ENCODE data around the gene ESPN.
A peak's percentile ranks its signal among the peaks of the same experiment; 100 is the strongest.
"Not testable (repeated sequence)": the region's sequence is repeated elsewhere in the genome, so short reads cannot be mapped to it uniquely, and the experiment has no call there.

Gene ESPN

DNA sequence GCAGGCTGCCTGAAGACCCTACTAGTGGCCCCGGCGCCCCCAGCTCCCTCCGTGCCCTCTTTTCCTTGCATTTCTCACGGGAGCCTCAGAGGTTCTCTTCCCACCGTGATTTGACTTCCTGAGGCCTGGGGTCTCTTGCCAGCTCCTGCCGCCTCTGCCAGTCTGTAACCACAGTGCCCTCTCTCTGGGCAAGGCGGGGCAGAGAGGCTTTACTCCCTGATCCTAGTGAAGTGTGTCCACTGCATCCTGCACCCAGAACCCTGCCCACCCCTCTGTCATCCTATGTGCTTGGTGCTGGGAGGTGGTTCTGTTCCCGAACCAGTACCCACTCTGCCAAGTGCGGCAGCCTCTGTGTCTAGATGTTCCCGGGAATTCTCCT lies 2.4 kb downstream of the ESPN start:
- no peak for DNase-seq (ENCODE audit: extremely low read depth in 1 of 2, low read depth in 1 of 2)

- no peak for DNase-seq (ENCODE audit: extremely low read depth in 1 of 2, low read depth in 1 of 2)
Observed at GRCh38 chr1:6427441-6428390, 3.1 kb downstream of the ESPN start.

DNA sequence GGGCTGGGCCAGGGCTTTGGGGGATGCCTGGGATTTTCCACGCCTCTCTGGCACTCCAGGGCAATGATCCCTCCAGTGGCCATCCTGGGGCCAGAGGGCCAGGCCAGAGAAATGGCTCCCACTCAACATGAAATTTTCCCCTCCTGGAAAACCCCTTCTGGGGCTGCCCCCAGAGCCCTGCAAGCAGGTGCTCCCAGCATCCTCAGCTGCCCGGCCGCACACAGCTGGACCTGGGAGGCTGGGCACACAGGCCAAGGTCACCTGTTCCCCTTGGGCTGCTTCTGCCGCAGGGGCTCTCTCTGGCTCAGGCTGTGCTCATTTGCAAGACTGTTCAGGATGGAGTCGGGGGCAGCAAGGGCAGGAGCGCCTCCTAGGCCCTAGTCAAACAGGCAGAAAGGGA lies 3.9 kb downstream of the ESPN start:
- not testable (repeated sequence) for DNase-seq (ENCODE audit: extremely low read depth in 1 of 2, low read depth in 1 of 2)

GRCh38 chr1:6429660-6430411 lies 5.3 kb downstream of the ESPN start:
- not testable (repeated sequence) for DNase-seq (ENCODE audit: extremely low read depth in 1 of 2, low read depth in 1 of 2)

- DNase-seq (ENCODE audit: extremely low read depth in 1 of 2, low read depth in 1 of 2), result not testable (repeated sequence)
Observed at GRCh38 chr1:6431645-6432579, 7.3 kb downstream of the ESPN start.

DNA sequence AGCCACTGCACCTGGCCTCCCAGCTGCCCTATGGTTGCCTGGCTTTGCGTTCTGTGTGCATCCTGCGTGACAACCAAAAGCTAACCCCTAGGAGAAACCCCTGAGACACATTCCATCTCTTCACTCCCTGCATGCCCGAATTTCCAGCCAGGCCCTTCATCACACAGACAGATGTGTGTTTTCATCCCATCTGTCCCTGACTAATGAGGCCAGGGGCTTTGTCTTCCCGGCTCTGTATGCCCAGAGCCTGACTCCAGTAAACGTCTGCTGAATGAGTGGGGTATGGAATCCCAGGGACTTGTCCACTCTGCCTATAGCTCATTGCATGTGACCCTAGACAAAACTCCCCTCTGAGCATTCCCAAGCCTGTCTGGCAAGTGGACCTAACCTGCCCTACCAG lies 9.6 kb downstream of the ESPN start:
- DNase-seq (ENCODE audit: extremely low read depth in 1 of 2, low read depth in 1 of 2), result no peak

- DNase-seq (ENCODE audit: extremely low read depth in 1 of 2, low read depth in 1 of 2), result no peak
Observed at GRCh38 chr1:6435129-6435528, 10.6 kb downstream of the ESPN start.

- no peak for DNase-seq (ENCODE audit: extremely low read depth in 1 of 2, low read depth in 1 of 2)
Observed at GRCh38 chr1:6435547-6435946, 11.0 kb downstream of the ESPN start.

GRCh38 chr1:6436277-6436676 lies 11.7 kb downstream of the ESPN start:
- not testable (repeated sequence) for DNase-seq (ENCODE audit: extremely low read depth in 1 of 2, low read depth in 1 of 2)

GRCh38 chr1:6437012-6437700 lies 12.6 kb downstream of the ESPN start:
- DNase-seq (ENCODE audit: extremely low read depth in 1 of 2, low read depth in 1 of 2), result not testable (repeated sequence)

DNA sequence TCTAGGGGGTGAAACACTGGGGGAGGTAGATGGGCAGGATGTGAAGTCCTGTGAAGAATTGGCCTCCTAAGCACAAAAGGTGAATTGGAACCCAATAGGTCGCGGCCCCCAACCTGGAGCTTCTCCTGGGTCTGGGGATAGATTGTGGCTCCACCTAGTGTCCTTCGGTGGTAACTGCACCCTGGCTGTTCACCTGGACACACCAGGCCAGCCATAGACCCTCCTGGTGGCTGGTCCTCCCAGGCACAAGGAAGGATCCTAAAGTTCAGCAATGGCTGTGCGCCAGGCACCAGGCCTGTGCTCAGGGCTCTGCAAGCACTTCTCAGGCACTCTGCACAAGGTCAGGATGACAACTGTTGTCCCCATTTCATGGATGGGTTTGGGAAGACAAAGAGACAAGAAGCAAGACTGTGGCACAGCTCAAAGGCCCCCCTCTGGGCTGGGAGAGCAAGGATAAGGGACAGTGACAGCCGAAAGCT lies 13.5 kb downstream of the ESPN start:
- peak in 1 of 2 donors; percentile 47 for DNase-seq (ENCODE audit: extremely low read depth in 1 of 2, low read depth in 1 of 2)

GRCh38 chr1:6440198-6441126 lies 15.9 kb downstream of the ESPN start:
- DNase-seq (ENCODE audit: extremely low read depth in 1 of 2, low read depth in 1 of 2), result peak in 1 of 2 donors; percentile 61

GRCh38 chr1:6441586-6441985 lies 17.0 kb downstream of the ESPN start:
- DNase-seq (ENCODE audit: extremely low read depth in 1 of 2, low read depth in 1 of 2), result no peak

DNA sequence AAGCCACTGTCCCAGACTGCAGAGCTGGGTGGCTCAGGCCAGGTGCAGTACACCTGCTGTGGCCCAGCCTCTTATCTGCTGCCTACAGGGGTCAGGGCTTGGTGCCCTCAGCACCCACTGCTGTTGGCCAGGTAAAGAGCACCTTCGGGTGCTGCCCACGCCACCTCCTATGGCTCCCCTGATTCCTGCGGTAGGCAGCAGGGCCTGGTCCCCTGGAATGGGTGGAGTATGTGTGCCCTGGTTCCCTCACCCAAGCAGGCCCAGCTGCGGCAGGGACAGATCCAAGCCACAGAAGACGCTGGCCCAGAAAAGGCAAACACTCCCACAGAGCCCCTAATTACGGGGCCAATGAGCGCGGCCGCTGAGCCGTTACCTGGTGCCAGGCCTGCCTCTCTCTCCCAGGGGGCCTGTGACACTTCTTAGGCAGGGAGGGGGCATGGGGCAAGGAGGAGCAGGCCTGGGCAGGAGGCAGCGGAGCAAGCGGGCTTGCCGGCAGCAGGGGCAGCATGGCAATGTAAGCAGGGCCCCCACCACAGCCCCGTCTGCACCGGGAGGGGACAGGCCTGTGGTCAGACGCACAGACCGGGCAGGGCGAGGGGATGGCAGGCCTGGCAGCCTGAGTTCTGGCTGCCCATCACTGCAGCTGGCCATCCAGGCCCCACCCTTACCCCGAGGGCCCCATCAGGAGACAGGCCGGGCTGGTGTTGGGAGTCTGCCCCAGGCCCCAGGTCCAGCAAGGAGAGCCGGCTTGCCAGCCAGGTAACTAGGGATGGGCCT lies 19.0 kb downstream of the ESPN start:
- no peak for DNase-seq (ENCODE audit: extremely low read depth in 1 of 2, low read depth in 1 of 2)

DNA sequence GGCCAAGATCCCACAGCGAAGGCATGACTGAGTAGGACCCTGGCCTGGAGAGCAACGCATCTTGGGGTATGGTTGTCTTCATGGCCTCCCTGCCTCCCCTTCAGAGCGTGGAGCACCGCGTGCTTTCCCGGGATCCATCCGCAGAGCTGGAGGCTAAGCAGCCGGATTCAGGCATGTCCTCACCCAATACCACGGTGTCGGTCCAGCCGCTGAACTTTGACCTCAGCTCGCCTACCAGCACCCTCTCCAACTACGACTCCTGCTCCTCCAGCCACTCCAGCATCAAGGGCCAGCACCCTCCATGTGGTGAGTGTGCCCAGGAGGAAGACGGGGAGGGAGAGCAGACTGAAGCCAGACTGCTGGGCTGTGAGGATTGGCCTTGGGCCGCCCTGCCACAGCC lies 19.8 kb downstream of the ESPN start:
- DNase-seq (ENCODE audit: extremely low read depth in 1 of 2, low read depth in 1 of 2), result no peak

DNA sequence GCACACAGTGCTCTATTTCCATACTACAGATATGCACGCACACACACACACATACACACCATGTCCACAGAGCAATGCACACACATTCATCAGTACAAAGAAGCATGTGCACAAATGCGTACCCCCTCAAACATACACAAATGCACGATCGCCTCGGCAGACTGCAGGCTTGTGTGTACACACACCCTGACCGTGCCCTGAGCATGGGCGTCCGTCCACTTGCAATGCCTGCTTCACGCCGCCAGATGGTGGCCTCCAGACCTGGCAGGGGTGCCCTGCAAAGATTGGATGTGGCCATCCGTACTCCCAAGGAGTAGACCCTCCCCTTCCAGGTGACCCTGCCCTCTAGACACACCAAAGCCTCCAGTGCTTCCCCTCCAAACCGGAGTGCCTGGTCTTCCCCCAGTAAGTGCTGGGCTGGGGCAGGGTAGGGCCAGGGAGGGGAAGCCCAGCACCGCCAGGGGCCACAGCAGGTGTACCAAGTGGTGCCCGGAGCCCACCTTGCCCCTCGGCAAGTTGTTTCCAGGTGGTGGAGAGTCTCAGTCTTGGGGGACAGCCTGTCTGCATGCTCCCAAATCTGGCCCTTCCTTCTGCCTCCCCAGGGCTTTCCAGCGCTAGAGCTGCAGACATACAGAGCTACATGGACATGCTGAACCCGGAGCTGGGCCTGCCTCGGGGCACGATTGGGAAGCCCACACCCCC lies 20.6 kb downstream of the ESPN start:
- DNase-seq (ENCODE audit: extremely low read depth in 1 of 2, low read depth in 1 of 2), result no peak

DNA sequence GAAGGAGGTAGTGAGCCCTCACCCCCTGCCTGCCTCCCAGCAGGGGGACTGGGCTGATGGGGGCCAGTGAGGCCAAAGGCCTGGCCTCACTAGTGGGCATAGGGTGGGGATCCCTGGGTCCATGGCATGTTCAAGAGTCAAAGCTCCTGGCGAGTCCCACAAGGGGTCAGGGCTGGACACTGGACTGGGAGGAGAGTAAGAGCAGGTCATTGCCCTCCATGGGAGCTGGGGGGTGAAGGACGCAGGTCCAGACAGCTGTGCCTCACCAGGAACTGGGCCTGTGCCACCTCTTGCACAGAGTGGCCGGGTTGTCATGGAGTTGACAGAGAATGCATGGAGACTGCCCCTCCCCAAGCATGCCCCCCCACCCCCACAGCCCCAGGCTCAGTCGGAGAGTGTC lies 21.4 kb downstream of the ESPN start:
- not testable (repeated sequence) for DNase-seq (ENCODE audit: extremely low read depth in 1 of 2, low read depth in 1 of 2)

GRCh38 chr1:6446665-6447015 lies 22.1 kb downstream of the ESPN start:
- no peak for DNase-seq (ENCODE audit: extremely low read depth in 1 of 2, low read depth in 1 of 2)

Data from activated CD8-positive, alpha-beta memory T cell treated with anti-CD3 and anti-CD28 coated beads for 1 hour (primary cell).